ENCODE data around the gene METTL17. TPM values are rescaled to one million over a fixed set of nuclear protein-coding genes. Genes with fewer than 3 reads are reported as not detected.

METTL17 gene
- total and polyA plus RNA-seq, 2 donors (not counting 3 experiments of a cell fraction or from before 2014, with no cell fraction given), result 60.6 to 90.6 TPM

- H3K4me3 ChIP-seq (replicated peaks in 1 of 3; ENCODE audit: insufficient read depth in 1 of 3, low read depth in 1 of 3, low read length in 3 of 3), result no peak overlapping the region
- no peaks in the 10 kb centered on the region for H3K36me3 ChIP-seq (ENCODE audit: control insufficient read depth in 2 of 2, extremely low read depth in 1 of 2, insufficient read depth in 2 of 2, low read length in 2 of 2)
- H3K4me1 ChIP-seq (ENCODE audit: control insufficient read depth, extremely low read depth, insufficient read depth, low read length), result no peaks in the 10 kb centered on the region
- ChIA-PET POLR2A (interaction anchor here (1.0 kb wide), 1 partner anchor 90 kb away, joined by 3 read pairs; no protein-coding TSS in a partner anchor), CTCF (interaction anchor here (0.6 to 7.4 kb wide), 51 partner anchors 9 to 542 kb away, joined by 3 to 310 read pairs (median 6); partner anchors contain the start of genes ARHGEF40, NDRG2, RNASE13 and RNASE7)
- H3K79me2 ChIP-seq (ENCODE audit: control insufficient read depth, insufficient read depth, low read length), result no peaks in the 10 kb centered on the region
- peak; percentile 83 for DNase-seq (ENCODE audit: low read depth, low spot score)
- no peak overlapping the region for H3K27ac ChIP-seq (ENCODE audit: insufficient read depth, low read depth, low read length)
- FAIRE-seq, result peak; percentile 97
- H3K4me2 ChIP-seq (ENCODE audit: insufficient read depth, low read length), result no peak overlapping the region
- dilution Hi-C loops (cut with MboI; ENCODE audit: extremely low pct_ligation_motif_present, low sequenced_read_pairs), result no loop called here
- H2AFZ ChIP-seq (ENCODE audit: low read depth, low read length), result no peak overlapping the region
- peaks cover 19 to 23% of the 10 kb centered on the region in 2 experiments for H3K27me3 ChIP-seq (ENCODE audit: control insufficient read depth in 2 of 2, insufficient read depth in 2 of 2, low read length in 2 of 2)
- no peak overlapping the region for H3K9ac ChIP-seq (replicated peaks; ENCODE audit: extremely low read depth, insufficient read depth, low read length)
- H3K9me1 ChIP-seq (replicated peaks; ENCODE audit: control insufficient read depth, extremely low read depth, insufficient read depth, low read length), result no peaks in the 10 kb centered on the region
- no peaks in the 10 kb centered on the region for H3K9me3 ChIP-seq (replicated peaks; ENCODE audit: control insufficient read depth, insufficient read depth, low read length)
- TF ChIP-seq MAX (IDR thresholded peaks at IDR 0.05; ENCODE audit: insufficient read depth, insufficient read length) (no peak), JUN (IDR thresholded peaks at IDR 0.05; ENCODE audit: borderline replicate concordance, insufficient read depth, insufficient read length, low read depth) (no peak), EZH2 (IDR thresholded peaks at IDR 0.05; ENCODE audit: borderline replicate concordance, low read depth, low read length, severe bottlenecking) (no peak), FOS (IDR thresholded peaks at IDR 0.05; ENCODE audit: borderline replicate concordance, insufficient read depth, low read length) (no peak), GATA2 (IDR thresholded peaks at IDR 0.05; ENCODE audit: insufficient read depth, insufficient read length, low read depth, low read length) (no peak), MYC (IDR thresholded peaks at IDR 0.05; ENCODE audit: low read depth, low read length) (no peak), POLR2AphosphoS5 (IDR thresholded peaks at IDR 0.05; ENCODE audit: insufficient read depth, low read depth, low read length) (no peak), CTCF (IDR thresholded peaks at IDR 0.05; ENCODE audit: extremely low read depth in 1 of 2, insufficient read depth in 1 of 2, low read depth in 1 of 2, low read length in 2 of 2) (peak; percentile 77 to 78)
- no TSS peak for BruUV-seq (replicated peaks)
- intact Hi-C loops (cut with micrococcal nuclease), result loop anchor here (1.0 kb wide), 4 partner anchors 26 to 90 kb away; no protein-coding TSS in a partner anchor
- H4K20me1 ChIP-seq (replicated peaks; ENCODE audit: control insufficient read depth, extremely low read depth, insufficient read depth, low read length), result no peaks in the 10 kb centered on the region
These were observed 25.0 kb downstream of the METTL17 start for GRCh38 chr14:21014761-21015190.

Data from endothelial cell of umbilical vein (primary cell).